ENCODE results near the gene TCF3.
"Not testable (repeated sequence)": the region's sequence is repeated elsewhere in the genome, so short reads cannot be mapped to it uniquely, and the experiment has no call there.

DNA sequence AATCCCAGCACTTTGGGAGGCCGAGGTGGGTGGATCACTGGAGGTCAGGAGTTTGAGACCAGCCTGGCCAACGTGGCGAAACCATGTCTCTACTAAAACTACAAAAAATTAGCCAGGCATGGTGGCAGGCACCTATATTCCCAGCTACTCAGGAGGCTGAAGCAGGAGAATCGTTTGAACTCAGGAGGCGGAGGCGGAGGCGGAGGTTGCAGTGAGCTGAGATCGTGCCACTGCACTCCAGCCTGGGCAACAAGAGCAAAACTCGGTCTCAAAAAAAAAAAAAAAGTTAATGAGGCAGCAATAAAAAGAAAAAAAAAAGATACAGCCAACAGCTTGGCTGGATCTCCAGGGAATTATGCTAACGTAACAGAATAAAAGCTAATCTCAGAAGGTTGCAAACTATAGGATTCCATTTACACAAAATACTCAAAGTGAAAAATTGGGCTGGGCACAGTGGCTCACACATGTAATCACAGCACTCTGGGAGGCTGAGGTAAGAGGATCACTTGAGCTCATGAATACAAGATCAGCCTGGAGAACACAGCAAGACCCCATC, 11.4 kb downstream of the TCF3 start:
- not testable (repeated sequence) for TF ChIP-seq EZH2 (IDR thresholded peaks at IDR 0.05; ENCODE audit: borderline replicate concordance); EZH2phosphoT487 (IDR thresholded peaks at IDR 0.05; ENCODE audit: low read depth, severe bottlenecking, unreplicated experiment)
- TF ChIP-seq, protein P1, sequence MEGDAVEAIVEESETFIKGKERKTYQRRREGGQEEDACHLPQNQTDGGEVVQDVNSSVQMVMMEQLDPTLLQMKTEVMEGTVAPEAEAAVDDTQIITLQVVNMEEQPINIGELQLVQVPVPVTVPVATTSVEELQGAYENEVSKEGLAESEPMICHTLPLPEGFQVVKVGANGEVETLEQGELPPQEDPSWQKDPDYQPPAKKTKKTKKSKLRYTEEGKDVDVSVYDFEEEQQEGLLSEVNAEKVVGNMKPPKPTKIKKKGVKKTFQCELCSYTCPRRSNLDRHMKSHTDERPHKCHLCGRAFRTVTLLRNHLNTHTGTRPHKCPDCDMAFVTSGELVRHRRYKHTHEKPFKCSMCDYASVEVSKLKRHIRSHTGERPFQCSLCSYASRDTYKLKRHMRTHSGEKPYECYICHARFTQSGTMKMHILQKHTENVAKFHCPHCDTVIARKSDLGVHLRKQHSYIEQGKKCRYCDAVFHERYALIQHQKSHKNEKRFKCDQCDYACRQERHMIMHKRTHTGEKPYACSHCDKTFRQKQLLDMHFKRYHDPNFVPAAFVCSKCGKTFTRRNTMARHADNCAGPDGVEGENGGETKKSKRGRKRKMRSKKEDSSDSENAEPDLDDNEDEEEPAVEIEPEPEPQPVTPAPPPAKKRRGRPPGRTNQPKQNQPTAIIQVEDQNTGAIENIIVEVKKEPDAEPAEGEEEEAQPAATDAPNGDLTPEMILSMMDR (IDR thresholded peaks at IDR 0.05; ENCODE audit: poor library complexity): not testable (repeated sequence)

Data from hepatocyte (in vitro differentiated cells).